Hepatic stellate cell (primary cell): ENCODE data around the gene SBK1.
A peak's percentile ranks its signal among the peaks of the same experiment; 100 is the strongest.

Experiments
- DNase-seq: peaks from one replicate; pipeline ENCODE4 v3.0.0; 2011; ENCODE audit warnings: low spot score

Gene SBK1

DNA sequence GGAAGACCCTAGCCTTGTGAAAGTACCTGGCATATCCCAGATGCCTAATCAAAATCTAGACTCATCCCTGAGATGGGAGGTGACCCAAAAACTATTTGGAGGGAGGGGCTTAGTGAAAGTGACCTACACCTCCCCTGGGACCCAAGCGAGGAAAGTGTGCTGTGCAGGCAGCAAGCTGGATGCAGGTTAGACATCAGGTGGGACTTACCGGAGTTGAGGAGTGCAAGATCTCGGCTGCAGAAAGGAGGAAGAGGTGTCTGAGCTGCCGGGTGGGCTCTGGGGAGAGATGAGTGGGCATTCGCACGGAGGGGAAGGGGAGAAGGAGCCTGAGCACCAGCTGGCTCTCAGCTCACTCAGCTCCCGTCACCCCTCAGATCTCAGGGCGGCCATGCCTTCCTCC lies 10.3 kb upstream of the SBK1 start:
- DNase-seq = no peak

DNA sequence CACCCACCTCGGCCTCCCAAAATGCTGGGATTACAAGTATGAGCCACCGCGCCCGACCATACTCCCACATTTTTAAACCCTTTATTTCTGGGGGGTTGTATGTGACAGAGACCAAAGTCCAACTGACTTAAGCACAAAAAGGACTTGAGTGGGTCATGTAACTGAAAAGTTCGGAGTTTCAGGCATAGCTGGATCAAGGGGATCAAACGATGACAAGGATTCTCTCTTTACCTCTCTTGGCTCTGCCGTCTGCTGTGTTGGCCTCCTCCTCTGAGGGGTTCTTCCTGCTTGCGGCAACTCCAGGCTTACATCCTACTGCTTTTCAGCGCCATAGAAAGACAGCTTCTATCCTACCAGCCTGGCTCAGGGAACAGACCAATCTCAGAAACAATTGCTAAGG lies 9.2 kb upstream of the SBK1 start:
- no peak for DNase-seq

DNA sequence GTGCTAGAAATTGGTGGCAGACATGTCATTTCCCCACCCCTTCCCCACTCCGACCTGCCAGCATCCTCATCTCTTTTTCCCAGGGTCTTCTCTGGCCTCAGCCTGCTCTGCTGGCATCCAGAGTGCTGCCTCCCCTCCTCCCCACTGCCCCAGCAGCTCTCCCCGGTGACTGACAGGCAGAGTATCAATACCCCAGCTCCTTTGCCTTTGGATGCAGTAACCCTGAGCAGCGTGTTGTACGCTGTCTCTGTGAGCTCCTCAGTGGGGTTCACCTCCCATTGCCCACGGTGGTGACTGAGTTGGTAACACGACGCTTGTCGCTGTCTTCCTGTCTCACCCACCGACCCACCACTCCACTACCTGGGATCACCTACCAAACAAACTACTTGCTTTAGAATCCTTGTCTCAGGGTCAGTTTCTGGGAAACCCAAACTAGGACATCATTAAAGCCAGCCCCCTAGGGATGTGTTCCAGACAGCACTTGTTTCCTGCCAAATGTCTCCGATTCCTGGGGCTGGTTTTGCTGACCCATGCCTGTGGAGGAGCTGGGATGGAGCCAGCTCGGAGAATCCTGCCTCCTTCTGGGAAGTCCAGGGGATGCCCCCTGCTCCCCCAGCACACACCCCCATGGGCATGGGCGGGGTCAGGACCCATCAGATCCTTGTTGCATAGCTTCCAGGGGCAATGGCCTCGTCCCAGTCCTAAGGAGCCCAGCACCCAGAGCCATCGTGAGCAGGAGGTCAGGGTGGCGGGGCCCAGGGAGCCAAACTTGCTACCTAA lies 8.3 kb upstream of the SBK1 start:
- DNase-seq = no peak

DNA sequence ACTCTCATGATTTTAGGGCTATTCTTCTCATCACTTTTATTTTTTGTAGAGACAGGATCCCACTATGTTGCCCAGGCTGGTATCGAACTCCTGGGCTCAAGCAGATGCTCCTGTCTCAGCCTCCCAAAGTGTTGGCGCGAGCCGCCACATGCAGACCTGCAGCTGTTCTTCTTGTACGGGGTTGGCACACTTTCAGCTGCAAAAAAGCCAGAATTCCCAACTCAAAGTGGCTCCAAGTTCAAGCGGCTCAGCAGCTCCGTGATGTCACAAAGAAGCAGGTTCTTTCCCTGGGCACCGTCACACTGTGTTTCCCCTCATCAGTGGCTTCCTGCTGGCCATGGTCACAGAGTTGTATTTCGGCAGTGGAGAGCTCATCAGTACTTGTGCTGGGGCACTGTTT lies 6.7 kb upstream of the SBK1 start:
- no peak for DNase-seq

DNA sequence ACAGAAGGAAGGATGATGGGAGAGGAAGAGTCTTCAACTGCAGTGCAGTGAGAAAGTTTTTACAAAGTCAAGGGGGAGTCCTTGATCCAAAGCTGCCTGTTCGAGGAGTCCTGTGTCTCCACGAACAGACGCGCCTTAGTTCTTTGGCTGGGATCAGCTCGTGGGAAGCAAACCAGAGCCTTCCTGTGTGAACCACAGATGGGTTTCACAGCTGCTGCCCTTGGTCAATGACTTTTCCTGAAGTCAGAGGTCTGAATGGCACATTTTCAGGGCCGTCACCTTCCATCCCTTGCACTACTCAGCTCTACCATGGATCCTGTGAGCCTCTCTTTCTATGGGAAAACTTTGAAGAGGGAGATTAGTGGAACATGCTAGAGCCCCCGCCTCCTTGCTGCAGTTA lies 4.2 kb upstream of the SBK1 start:
- no peak for DNase-seq

DNA sequence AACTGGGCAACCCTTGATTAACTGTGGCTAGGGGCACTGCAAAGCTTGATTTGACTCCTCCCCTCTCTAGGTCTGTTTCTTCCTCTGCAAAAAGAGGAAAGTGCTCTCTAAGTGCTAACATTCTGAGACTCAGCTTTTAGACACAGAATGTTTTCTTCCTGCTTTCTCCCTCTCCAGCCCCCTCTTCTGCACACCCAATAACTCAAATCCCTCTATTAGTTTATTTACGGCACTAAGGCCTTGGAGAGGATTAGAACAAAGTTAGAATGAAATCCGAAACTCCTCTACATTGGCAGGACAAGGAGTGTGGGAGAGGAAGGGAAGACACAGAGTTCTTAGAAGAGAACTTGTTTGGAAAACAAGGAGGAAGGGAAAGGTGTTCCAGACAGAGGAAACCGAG lies 3.3 kb upstream of the SBK1 start:
- no peak for DNase-seq

DNA sequence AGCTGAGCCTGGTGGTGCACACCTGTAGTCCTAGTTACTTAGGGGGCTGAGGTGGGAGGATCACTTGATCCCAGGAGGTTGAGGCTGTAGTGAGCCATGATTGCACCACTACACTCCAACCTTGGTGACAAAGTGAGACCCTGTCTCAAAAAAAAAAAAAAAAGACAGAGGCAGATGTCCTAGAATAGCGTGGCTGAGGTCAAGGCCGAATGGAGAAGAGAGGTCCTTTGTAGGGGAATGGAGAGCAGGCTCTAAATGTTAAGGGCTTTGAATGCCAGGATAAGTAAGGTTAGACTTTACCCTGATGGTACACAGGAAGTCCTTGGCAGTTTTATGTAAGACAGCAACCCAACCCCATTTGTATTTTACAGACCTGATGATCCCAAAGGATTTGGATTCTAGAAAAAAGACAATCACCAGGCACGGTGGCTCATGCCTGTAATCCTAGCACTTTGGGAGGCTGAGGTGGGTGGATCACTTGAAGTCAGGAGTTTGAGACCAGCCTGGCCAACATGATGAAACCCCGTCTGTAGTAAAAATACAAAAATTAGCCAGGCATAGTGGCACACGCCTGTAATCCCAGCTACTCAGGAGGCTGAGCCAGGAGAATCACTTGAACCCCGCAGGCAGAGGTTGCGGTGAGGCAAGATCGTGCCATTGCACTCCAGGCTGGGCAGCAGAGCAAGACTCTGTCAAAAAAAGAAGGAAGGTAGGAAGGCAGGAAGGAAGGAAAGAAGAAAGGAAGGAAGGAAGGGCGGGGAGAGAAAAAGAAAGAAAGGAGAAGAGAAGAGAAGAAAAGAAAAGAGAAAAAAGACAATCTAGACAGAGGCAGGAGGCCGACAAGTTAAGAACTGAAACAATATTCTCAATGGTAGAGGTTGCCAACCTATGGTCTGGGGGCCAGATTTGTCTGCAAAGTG lies 2.1 kb upstream of the SBK1 start:
- DNase-seq = no peak

DNA sequence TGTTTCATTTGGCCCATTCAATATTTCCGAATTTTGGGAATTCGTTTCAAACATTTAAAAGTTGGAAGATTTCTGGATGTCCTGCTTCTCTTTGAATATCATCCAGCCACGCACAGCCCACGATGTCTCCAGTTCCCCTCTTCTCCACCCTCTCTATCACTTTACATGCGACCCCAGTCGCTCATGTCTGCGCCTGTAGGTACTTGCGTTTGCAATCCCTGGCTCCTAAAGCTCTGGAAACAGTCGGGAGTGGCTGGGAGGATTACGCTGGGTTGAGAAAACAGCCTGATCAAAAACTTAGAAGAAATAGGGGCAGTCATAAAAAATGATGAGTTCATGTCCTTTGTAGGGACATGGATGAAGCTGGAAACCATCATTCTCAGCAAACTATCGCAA lies 1.5 kb upstream of the SBK1 start:
- DNase-seq = no peak

DNA sequence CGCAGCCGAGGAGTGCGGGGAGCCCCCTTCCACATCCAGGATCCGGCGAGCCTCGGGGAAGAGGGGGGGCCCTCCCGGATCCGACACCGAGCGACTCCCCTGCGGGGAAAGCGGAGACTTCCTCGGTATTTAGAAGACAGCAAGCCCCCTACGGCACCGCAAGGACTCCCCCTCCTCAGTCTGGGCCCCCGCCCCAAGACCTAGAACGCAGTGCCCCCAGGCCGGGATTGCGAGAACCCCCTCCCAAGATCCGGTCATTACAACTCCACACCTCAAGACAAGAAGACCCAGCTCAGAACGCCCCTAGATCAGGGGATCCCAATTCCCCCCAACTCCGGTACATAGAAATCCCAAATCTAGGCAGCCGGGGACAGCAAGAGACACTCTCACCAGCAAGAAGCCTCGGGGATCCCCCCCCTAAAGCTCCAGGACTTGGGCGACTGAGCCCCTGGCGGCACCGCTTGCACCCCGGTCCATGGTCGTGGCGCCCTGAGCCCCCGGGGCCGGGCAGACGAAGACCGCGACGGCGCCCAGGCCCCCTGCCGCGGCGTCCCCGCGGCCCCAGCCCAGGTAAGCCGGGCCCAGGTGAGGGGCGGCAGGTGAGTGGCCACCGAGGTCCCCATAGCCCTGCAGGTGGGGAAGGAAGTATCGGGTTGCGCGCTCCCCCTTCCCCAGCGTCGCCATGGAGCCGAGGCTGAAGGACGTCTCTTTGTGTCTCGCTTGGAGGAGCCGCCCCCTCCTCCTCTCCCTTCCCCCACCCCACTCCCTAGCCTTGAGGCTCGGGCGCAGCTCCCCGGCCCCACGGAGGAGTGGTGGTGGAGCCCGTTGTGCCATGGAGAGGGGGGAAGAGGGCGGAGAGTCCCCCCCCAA lies 641 bp downstream of the SBK1 start:
- no peak for DNase-seq

DNA sequence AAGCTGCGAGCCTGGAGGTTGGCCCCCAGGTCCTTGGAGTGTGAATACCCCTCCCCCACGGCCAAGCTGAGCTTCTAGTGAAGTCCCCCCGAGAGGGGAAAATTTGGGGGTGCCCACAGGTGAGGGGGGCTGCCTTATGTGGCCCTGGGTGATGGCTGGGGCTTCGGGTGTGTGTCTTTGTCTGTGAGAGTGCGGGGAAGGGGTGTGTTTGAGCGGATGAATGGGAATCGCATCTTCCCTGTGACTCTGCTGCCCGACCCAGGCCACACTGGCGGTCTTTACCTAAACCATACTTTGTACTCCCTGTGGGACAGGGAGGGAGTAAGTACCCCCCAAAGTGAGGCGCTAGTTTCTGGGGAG lies 1.3 kb downstream of the SBK1 start:
- DNase-seq = no peak

DNA sequence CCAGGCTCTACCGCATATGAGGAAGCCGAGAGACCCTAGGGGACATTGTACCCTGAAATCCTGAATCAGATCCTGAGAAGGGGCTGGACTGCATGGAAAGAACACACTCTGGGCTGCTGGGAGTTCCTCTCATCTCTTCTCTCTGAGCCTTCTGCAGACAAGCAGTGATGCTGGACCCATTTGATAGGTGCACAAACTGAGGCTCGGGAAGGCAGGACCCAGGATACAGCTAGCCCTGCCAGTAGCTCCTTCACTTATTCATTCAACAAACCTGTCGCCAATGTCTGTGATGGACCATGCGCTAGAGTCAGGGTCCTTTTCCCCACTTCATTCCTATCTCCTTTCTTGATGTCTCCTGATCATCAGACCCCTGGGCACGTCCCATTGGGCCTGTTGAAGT lies 1.9 kb downstream of the SBK1 start:
- DNase-seq = no peak

DNA sequence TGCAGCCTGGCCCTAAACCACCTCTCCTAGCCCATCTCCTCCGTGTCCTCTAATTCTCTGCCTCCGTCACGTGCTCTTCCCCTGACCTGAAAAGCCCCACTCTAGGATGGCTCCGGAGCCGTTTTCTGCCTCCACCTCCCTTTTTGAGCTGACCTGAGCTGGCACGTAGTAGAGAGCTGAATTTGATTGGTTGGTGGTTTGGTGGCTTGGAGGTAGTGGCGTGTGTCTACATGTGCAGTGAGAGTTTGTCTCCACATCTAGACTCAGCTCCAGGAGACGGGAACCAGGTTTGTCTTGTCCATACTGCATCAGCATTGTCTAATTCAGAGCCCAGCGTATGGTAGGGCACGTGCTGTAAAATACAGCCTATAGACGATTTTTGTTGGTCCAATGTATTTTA lies 3.0 kb downstream of the SBK1 start:
- no peak for DNase-seq

DNA sequence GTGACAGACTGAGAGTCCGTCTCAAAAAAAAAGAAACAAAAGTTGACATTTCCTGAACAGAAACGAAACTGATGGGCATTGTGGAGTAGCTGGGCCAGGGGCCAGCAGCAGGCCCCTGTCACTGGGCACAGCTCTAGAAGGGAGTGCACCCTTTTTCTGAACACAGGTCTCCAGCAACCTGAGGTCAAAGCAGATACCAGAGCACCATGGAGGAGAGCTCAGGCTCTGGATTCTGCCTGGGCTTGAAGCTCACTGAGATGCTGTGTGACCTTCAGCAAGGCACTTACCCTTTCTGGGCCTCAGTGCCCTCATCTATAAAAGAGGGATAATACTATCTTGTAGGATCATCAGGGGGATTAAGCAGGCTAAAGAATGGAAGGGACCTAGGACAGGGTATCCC lies 5.0 kb downstream of the SBK1 start:
- no peak for DNase-seq

DNA sequence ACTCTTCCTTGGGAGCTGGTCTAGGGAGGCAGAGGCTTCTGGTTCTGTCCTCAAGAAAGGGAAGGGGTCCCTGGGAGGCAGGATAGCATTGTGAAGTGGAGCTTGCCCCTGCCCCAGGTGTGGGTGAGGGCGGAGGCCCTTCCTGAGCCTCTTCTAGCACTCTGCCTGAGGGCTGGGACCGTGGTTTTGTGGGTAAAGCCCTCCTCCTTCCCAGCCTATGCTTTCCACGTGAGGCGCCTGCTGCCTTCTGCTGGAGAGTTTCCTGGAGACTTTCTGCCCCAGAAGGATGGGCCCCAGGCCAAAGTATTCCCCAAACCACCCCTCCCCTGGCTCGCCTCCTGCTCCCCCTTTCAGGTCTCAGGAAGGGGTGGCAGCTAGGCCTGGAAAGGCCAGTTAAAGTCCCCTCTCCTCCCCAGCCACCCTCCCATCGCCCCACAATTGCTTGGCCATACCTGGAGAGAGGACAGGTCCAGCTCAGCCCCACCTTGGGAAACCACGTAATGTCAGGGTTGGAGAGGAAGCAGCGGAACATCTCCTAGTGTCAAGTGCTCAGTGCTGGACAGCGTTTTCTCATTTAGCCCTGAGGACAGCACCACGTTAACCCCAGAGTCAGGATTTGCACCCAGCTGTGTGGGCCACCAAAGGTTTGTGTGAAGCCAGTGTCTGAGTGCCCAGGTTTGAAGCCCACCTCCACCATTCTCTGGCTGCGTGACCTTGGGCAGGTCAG lies 5.6 kb downstream of the SBK1 start:
- DNase-seq = no peak

DNA sequence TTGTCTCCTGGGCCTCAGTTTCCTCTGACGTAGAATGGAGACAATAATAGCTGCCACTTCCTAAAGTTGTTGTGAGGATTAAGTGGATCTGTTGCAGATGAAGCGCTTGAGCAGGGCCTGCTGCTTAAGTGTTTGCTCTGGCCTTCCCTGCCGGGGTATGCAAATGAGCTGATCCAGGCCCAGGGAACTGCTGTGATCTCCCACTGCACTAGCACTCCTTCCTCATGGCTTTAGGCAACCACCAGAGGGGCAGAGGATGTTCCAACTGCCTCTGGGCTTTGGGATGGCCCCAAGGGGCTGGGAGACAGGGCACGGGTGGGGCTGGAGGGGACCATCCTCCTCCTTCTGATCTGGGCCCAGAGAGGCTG lies 6.2 kb downstream of the SBK1 start:
- no peak for DNase-seq

DNA sequence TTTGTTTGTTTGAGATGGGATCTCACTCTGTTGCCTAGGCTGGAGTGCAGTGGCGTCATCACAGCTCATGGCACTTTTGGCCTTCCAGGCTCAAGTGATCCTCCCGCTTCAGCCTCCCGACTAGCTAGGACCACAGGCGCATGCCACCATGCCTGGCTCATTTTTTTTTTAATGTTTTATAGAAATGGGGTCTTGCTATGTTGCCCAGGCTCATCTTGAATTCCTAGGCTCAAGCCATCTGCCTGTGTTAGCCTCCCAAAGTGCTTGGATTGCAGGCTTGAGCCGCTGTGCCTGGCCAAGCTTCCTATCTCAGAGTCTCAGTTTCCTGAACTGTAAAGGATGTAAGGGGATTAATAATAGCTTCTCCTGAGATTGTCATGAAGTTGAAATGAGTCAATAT lies 8.0 kb downstream of the SBK1 start:
- DNase-seq = no peak

DNA sequence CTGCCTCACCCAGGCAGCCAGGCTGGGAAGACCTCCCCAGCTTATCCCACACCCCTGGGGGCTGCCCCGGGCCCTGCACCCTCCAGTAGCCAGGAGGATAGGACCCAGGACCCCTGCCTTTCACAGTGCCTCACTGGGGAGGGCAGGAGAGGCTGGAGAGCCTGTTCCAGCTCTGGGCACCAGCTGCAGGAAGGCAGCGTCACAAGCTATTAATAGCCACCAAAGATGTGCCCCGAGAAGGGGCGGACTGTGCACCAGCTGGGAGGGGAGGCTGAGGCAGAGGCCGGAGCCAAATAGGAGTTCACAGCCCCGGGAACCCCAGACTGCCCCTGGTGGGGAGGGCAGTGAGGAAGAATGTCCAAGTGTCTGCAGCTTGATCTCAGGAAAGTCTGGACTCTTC lies 8.8 kb downstream of the SBK1 start:
- no peak for DNase-seq

DNA sequence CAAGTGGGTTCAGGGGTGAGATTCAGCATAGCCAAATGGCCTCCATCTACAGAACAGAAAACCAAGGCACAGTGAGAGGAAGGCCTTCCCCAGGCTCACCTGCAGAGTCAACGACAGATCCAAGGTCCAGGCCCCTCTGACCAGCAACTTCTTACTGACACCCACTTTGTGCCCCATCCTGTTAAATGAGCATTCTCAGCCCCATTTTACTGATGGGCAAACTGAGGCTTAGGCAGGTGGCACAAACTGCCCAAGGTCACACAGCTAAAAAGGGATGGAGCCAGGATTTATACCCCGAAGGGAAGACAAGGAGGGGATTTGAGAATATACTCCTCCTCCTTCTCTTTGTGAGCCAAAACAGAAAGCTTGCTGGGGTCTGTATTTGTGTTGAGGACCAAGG lies 9.3 kb downstream of the SBK1 start:
- no peak for DNase-seq

DNA sequence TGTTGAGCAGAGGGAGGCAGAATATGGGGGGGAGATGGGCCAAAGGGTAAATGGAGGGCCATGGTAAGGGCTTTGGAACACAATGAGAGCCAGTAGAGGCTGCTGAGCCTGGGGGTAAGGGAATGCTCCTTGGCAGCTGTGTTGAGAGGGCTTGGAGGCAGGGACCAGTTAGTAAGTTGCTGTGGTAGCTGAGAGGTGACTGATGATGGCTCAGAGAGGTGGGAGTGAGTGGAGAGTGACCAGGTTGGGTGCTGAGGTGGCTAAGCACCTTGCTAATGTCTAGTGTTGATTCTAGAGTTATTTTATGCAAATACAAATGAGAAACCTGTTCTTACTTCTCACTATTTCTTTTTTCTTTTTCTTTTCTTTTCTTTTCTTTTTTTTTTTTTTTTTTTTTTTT lies 10.8 kb downstream of the SBK1 start:
- no peak for DNase-seq

DNA sequence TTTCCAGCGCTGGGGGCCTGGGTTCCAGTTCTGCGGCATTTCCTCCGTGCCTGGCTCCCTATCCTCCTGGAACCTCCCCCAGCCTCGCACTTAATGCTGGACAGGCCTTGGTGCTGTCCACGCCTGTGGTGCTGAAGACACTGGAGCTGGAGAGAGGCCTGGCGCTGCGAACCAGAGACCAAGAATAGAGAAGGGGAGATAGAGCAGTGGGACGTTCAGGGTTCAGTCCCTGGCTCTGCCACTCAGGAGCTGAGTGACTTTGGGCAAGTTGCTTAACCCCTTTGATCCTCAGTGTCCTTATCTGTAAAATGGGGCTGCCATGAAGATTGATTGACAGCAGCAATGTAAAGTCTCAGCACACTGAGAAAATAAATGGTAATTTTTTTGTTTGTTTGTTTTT lies 11.9 kb downstream of the SBK1 start:
- DNase-seq = peak; percentile 58

DNA sequence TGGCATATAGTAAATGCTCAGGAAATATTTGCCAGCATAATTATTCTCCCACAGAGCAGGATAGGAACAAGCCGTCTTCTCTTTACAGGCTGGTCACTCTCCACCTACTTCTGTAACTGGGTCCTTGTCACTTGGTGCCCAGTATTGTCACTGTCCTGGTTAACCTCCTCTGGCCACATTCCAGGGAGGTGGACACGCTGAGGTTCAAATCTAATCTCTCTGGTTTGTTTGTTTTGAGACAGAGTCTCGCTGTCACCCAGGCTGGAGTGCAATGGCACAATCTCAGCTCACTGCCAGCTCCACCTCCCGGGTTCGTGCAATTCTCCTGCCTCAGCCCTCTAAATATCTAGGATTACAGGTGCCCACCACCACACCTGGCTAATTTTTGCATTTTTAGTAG lies 15.6 kb downstream of the SBK1 start:
- no peak for DNase-seq
